ENCODE results near the gene SIPA1L3. TPM values are rescaled to one million over a fixed set of nuclear protein-coding genes. Genes with fewer than 3 reads are reported as not detected.
A peak's percentile ranks its signal among the peaks of the same experiment; 100 is the strongest.

Gene SIPA1L3
- total RNA-seq, 1 donor from 2014 or later: 9.3 TPM

DNA sequence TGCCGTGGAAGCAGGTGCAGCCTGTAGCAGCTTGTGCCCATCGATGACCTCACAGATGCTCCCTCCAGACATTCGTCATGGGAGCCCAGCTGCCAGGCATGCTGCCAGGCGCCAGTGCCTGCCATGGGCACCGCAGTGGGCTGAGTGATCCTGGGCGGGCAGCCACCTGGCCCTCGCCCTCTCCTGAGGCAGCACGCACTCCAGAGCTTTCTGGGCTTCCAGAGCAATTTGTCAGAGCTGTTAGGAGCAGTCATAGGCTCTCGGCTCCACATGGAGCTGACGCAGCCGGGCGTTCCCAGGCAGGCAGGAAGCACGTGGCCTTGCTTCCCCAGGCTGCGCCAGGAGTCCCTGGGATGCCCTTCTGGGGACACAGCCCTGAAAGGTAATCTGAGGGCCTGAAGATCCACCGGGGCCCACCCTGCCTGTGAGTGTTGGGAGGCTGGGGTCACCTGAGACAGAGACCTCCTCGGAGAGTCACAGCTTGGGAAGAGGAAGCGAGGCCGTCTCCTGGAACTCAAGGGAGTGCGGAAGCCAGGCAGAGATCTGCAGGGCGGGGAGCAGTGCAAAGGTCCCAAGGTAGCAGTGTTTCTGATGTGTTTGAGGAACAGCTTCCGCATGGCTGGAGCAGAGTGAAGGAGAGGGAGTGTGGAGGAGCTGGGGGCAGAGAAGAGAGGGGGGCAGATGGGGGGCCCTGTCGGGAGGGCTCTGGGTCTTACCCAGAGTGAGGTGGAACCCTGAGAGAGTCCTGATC, 266.5 kb downstream of the SIPA1L3 start:
- peak; percentile 96 for ATAC-seq
- intact Hi-C loops (cut with DNase I): loop anchor here (10.0 kb wide), 1 partner anchor 79 kb away; no protein-coding TSS in a partner anchor

DNA sequence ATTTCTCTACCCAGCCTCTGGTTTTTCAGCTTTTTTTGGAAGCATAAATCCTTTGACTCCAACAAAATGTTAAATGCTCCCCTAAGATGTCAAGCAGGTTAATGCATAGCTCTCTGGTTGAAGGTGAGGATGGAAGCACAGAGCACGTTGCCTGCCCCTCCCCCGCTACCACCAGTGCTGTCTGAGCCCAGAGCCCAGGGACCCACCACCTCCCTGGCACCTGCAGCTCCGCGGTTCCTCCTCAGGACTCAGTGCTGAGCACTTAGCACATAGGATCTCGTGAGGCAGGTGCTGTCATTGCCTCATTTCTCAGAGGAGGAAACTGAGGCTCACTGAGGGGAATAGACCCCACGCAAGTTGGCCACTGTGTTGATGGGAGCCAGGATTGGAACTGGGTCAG, 268.4 kb downstream of the SIPA1L3 start:
- no peak for DNase-seq (ENCODE audit: missing footprints)
- ATAC-seq: no peak
- intact Hi-C loops (cut with DNase I): loop anchor here (10.0 kb wide), 1 partner anchor 81 kb away; no protein-coding TSS in a partner anchor

More for the DNA sequence above, 266.5 kb downstream of the SIPA1L3 start:
- DNase-seq (ENCODE audit: missing footprints): peak; percentile 81

DNA sequence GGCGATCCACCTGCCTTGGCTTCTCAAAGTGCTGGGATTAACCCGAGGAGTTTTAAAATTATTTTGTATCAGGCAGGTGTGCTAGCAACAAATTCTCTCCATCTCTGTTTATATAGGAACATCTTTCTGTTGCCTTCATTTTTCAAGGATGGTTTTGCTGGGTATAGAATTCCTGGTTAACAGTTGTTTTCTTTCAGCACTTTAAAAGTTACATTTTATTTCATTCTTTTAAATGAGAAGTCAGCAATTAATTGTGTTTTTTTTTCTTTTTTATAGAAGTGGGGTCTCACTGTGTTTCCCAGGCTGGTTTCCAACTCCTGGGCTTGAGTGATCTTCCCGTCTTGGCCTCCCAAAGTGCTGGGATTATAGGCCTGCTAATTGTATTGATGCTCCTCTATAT, 273.1 kb downstream of the SIPA1L3 start:
- ATAC-seq: no peak
- DNase-seq (ENCODE audit: missing footprints): no peak
- intact Hi-C loops (cut with DNase I): no loop called here

DNA sequence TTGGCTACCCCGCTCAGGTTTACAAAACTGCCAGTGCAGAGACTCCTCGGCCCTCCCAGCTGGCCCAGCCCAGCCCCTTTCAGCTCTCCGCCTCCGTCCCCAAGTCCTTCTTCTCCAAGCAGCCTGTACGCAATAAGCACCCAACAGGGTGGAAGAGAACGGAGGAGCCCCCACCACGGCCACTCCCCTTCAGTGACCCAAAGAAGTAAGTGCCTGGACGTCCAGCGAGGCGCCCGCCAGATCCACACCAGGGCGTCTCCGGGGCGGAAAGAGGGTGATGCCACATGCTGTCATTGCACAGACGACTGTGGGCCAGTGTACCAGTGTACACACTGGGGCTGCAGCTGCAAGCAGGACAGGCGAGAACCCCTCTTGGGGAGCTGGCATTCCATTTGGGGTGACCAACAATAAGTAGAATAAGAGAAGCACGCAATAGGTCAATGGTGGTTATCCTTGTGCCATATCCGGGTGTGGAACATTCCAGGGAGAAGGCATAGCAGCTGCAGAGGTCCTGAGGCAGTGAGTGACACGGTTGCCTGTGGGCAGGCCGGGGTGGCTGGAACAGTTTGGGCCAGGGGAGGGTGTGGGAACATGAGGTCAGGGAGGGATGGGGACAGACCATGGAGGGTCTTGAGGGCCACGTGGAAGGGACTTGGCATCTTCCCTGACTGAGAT, 275.7 kb downstream of the SIPA1L3 start:
- no peak for ATAC-seq
- intact Hi-C loops (cut with DNase I): no loop called here

DNA sequence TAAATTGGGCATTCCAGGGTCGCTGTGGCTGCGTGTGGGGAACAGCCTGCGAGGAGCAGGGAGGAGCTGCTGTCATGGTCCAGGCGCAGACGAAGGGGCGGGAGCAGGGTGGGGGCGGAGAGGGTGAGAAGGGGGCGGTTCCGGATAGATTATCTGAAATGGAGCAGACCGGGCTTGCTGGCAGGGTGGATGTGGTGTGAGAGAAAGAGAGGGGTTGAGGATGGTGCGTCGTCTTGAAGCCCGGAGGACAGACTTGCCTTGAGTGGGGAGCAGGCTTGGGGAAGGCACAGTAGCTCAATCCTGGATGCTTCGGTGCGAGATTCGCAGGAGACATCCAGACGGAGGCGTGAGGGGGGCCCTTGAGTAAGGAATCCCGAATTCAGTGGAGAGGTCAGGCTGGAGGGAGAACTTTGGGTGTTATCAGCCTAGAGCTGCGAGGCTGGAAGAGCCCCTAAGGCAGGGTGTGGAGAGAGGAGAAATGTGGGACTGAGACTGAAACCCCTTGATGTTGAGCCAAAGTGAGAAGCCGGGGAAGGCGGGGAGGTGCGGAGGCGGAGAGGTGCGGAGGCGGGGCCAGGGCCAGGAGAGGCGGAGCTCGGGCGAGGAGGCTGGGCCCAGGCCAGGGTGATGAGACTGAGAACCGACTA, 276.4 kb downstream of the SIPA1L3 start:
- DNase-seq (ENCODE audit: missing footprints): no peak
- intact Hi-C loops (cut with DNase I): no loop called here
- ATAC-seq: peak; percentile 75

More for the DNA sequence above, 275.7 kb downstream of the SIPA1L3 start:
- no peak for DNase-seq (ENCODE audit: missing footprints)

DNA sequence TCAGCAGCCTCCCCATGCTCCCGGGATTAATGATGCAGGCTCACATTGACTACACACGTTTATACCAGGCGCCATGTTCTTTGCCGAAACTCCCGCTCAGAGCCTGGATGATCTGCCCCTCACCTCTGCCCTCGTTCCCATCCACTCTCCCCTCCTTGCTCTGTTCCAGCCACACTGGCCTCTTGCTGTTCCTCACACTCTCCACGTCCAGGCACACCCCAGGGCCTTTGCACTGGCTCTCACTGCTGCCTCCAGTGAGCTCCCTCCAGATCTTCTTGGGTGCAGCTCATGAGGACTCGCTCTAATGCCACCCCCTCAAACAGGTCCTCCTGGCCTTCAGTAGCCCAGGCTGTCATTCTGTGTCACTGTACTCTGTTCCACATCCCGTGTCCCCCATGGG, 277.8 kb downstream of the SIPA1L3 start:
- DNase-seq (ENCODE audit: missing footprints) (no peak), ATAC-seq (peak; percentile 35)
- intact Hi-C loops (cut with DNase I): loop anchor here (2.0 kb wide), 1 partner anchor 24 kb away; no protein-coding TSS in a partner anchor

DNA sequence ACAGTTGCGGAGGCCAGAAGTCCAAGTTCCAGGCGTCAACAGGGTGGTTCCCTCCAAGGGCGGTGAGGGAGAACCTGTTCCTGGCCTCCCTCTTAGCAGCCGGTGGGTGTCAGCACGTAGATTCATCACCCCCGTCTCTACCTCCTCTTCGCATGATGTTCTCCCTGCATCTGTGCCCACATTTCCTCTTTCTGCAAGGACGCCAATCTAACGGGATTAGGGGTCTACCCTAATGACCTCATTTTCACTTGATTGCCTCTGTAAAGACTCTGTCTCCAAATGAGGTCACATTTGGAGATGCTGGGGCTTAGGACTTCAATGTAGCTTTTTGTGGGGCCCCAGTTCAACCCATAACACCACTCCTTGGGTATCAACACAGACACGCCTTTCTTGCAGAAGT, 278.6 kb downstream of the SIPA1L3 start:
- intact Hi-C loops (cut with DNase I): loop anchor here (2.0 kb wide), 1 partner anchor 23 kb away; no protein-coding TSS in a partner anchor

DNA sequence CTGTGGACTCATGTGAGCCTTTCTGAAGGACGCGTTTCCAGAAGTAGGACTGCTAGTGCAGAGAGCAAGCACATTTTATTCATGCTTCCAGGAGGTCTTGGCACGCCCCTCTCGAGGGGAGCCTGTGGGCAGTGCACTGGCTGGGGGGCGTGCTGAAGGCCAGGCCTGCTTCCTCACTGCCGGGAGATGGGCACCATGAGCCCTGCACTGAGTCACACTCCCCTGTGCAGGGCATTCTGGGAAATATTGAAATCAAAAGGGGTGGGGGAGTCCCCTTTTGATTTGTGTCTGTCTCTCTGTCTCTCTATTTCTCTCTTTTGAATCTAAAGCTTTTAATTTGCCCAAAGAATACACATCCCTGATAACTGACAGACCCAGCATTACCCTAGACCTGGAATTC, 283.1 kb downstream of the SIPA1L3 start:
- ATAC-seq (no peak), DNase-seq (ENCODE audit: missing footprints) (no peak)
- intact Hi-C loops (cut with DNase I): no loop called here

More for the DNA sequence above, 278.6 kb downstream of the SIPA1L3 start:
- DNase-seq (ENCODE audit: missing footprints) (peak; percentile 16), ATAC-seq (no peak)

DNA sequence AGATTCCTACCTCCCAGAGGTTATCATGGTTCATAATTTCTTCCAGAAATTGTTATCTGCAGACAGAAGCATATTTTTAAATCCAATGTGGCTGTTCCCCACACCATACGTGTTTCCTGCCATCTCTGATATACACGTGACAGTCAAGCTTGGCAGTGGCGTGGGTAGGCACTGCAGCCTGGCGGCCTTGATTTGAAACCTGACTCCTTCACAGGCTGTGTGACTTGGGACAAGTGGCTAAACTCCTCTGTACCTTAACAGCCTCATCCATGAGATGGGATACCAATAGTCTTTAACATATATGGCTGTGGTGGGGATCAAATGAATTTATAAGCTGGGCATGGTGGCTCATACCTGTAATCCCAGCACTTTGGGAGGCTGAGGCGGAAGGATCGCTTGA, 283.8 kb downstream of the SIPA1L3 start:
- DNase-seq (ENCODE audit: missing footprints) (peak; percentile 25), ATAC-seq (no peak)
- intact Hi-C loops (cut with DNase I): no loop called here

DNA sequence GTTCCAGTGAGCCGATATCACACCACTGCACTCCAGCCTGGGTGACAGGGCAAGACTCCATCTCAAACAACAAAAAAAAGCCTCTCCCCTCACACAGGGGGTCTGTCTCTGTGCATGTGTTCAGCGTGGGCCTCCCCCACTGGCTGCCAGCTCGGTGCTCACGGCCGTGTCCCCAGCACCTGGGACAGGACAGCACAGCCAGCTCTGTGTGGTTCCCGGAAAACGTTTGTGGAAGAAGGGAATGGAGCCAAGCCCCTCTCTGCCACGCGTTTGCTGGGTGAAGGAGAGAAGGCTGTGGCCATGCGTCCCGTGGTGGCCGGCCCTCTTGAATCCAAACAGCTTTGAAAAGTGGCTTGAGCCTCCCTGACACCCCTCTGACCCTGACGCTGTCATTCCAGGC, 284.7 kb downstream of the SIPA1L3 start:
- intact Hi-C loops (cut with DNase I): no loop called here
- ATAC-seq (no peak), DNase-seq (ENCODE audit: missing footprints) (peak; percentile 45)

DNA sequence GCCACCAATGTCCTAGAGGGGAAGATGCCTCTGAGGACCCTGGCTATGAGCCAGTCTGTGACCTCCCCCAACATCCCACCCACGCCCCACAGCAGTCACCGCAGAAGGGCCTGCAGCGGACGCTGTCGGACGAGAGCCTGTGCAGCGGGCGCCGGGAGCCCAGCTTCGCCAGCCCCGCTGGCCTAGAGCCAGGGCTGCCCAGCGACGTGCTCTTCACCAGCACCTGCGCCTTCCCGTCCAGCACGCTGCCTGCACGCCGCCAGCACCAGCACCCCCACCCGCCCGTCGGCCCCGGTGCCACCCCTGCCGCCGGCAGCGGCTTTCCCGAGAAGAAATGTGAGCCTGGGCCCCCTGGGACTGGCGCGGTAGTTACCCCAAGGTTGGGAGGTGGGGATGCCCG, 286.4 kb downstream of the SIPA1L3 start:
- DNase-seq (ENCODE audit: missing footprints) (peak; percentile 60), ATAC-seq (no peak)
- intact Hi-C loops (cut with DNase I): no loop called here

DNA sequence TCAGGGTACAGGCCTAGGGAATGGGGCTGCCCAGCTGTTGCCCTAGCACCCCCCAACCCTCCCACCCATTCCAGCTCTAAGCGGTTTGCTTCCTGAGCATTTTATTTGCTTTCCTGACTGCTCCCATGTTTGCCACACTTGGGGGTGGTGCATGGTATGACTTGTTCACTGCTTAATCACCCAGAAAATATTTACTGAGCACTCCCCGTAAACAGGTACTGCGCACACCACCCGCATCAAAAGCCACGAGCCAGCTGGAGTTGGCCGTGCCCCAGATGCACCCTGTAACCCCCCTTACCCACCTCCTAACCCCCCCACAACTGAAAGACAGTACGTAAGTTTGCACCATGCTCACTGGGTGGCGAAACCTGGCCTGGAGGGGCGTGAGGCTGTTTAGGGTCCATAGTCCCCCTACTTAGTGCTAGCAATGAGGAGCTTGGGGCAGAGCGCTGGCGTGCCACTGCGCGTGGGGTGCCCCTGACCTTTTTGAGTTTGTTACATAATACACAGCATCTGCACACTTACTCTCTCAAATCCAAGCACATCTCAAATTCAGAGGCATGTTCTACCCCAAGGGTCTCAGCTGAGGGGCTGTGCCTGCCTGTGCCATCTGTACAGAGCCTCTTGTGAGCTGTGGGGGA, 287.2 kb downstream of the SIPA1L3 start:
- ATAC-seq (no peak), DNase-seq (ENCODE audit: missing footprints) (peak; percentile 13)
- intact Hi-C loops (cut with DNase I): no loop called here

DNA sequence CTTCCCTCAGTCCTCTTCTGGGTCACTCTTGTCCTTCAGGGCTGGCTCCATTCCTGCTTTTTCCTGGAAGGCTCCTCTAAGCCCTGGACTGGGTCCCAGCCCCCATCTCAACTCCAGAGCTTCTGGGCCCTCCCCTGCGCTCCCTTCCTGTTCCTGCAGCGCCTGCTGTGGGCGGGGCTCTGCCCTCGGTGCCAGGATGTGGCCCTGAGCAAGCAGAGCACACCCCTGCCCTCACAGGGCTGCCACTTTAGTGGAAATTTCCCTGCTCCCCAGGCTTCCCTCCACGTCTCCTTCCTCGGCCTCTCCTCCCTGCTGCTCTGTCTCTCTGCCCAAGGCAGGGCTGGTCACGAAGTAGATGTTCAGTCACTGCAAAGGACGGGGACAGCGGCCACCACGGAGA, 288.2 kb downstream of the SIPA1L3 start:
- peak; percentile 16 for DNase-seq (ENCODE audit: missing footprints)
- intact Hi-C loops (cut with DNase I): no loop called here
- no peak for ATAC-seq

DNA sequence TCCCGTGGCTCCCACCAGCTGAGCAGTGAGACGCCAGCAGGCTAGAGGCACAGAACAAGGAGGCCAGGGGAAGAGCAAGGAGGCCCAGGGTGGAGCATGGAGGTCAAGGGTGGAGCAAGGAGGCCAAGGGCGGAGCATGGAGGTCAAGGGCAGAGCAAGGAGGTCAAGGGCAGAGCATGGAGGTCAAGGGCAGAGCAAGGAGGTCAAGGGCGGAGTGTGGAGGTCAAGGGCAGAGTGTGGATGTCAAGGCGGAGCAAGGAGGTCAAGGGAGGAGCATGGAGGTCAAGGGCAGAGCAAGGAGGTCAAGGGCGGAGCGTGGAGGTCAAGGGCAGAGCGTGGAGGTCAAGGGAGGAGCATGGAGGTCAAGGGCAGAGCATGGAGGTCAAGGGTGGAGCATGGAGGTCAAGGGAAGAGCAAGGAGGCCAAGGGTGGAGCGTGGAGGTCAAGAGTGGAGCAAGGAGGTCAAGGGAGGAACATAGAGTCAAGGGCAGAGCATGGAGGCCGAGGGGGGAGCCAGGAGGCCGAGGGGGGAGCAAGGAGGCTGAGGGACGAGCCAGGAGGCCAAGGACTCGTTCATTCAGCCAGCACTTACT, 289.3 kb downstream of the SIPA1L3 start:
- no peak for ATAC-seq
- intact Hi-C loops (cut with DNase I): no loop called here
- peak; percentile 8 for DNase-seq (ENCODE audit: missing footprints)

DNA sequence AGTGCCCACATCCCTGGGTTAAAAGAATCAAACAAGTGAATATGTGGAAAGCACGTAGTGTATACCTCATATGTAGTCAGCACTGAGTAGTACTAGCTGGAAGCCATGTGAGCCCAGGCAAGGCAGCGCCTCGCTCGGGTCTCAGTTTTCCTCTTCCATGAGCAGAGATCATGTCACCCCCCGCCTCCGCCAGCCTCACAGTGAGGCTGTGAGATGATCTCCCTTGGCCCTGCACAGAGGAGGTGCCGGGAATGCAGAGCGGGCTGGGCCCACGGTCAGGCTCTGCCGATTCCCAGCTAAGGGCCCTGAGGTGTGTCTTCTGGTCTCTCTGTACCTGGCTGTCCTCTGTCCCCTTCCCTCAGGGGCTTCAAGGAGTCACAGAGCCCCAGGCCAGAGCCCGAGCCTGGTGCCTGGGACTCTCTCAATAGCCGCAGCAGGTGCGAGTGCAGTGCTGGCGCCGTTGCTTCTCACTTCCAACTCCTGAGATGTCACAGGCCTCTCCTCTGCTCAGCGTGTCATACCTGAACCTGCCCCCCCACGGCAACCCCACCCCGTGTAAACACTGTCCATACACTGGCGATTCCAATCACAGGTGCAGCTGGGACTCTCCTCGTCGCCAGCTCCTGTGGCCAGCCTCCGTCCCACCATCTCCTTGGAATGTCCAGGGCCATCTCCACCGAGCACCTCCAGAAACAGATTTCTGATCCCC, 290.1 kb downstream of the SIPA1L3 start:
- DNase-seq (ENCODE audit: missing footprints) (peak; percentile 47), ATAC-seq (no peak)
- intact Hi-C loops (cut with DNase I): no loop called here

DNA sequence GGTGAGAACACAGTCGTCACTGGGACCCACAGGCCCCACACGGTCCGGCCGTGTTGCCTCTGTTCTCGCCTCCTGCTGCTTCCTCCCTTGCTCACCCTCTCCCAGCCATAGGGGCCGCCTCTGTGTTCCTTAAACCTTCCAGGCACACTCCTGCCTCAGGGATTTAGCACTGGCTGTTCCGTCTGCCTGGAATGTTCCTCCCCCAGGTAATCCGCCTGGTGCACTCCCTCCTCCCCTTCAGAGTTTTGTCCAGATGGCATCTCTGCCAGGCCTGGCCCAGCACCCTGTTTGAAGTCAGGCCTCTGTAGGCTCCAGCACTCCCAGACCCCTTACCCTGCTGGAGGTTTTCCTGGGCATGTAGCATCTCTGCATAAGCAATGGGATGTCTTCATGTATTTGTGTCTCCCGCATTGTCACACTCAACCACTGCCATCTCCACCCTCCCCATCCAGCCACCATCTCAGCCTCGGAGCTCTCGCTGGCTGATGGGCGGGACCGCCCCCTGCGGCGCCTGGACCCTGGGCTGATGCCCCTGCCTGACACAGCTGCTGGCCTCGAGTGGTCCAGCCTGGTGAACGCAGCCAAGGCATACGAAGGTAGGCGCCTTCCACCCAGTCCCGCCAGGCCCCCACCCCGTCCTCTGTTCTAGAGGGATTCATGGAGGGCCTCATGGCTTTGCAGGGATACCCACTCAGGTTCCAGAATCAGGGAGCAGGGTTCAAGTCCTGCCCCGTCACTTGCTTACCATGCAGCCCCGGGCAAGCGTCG, 291.1 kb downstream of the SIPA1L3 start:
- intact Hi-C loops (cut with DNase I): no loop called here
- no peak for ATAC-seq
- DNase-seq (ENCODE audit: missing footprints): peak; percentile 62

DNA sequence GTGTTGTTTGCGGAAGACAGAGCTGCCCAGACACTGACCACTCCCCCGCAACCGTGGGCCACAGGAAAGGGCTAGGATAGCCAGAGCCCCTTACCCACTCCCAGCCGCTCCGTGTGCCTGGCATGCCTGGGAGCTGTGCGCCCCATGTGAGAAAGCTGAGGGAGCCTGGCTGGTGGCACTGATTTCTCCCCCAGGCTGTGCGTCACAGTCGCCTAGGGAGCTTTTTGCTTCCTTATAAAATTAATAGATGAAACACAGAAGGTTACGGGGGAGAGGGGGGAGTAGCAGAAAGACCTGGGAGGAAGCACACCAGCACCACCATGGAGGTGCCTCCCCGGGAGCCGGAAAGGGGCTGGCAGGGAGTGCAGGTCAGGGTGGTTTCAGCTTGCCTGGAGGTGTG, 292.3 kb downstream of the SIPA1L3 start:
- DNase-seq (ENCODE audit: missing footprints): peak; percentile 30
- ATAC-seq: no peak
- intact Hi-C loops (cut with DNase I): no loop called here
